GM21423 (cell line): ENCODE data around the gene PSMD14.
"Not testable (repeated sequence)": the region's sequence is repeated elsewhere in the genome, so short reads cannot be mapped to it uniquely, and the experiment has no call there.

ENCODE experiments used
- ATAC-seq: cut with Tn5 transposase; IDR thresholded peaks from one replicate; pipeline ENCODE4 v1.9.1; 2021; ENCODE audit warnings: mild to moderate bottlenecking, moderate library complexity; ENCODE audit not compliant: unreplicated experiment

PSMD14 gene

GRCh38 chr2:161335626-161336025, 27.4 kb downstream of the PSMD14 start:
- ATAC-seq, result no peak

GRCh38 chr2:161337247-161337646, 29.0 kb downstream of the PSMD14 start:
- ATAC-seq, result no peak

GRCh38 chr2:161339532-161339931, 31.3 kb downstream of the PSMD14 start:
- not testable (repeated sequence) for ATAC-seq

- ATAC-seq, result not testable (repeated sequence)
Observed at GRCh38 chr2:161340930-161341413, 32.7 kb downstream of the PSMD14 start.

GRCh38 chr2:161343235-161343634, 35.0 kb downstream of the PSMD14 start:
- ATAC-seq, result no peak

- no peak for ATAC-seq
Observed at GRCh38 chr2:161344692-161345091, 36.5 kb downstream of the PSMD14 start.

GRCh38 chr2:161351678-161352077, 43.5 kb downstream of the PSMD14 start:
- no peak for ATAC-seq

- no peak for ATAC-seq
Observed at GRCh38 chr2:161352719-161353118, 44.5 kb downstream of the PSMD14 start.

GRCh38 chr2:161353543-161353942, 45.3 kb downstream of the PSMD14 start:
- ATAC-seq, result no peak

GRCh38 chr2:161354106-161354505, 45.9 kb downstream of the PSMD14 start:
- ATAC-seq, result no peak

GRCh38 chr2:161355106-161355505, 46.9 kb downstream of the PSMD14 start:
- no peak for ATAC-seq

- no peak for ATAC-seq
Observed at GRCh38 chr2:161355983-161356382, 47.8 kb downstream of the PSMD14 start.

GRCh38 chr2:161357097-161357496, 48.9 kb downstream of the PSMD14 start:
- ATAC-seq, result no peak

GRCh38 chr2:161358838-161359237, 50.6 kb downstream of the PSMD14 start:
- ATAC-seq, result no peak

- ATAC-seq, result not testable (repeated sequence)
Observed at GRCh38 chr2:161360095-161360654, 52.0 kb downstream of the PSMD14 start.

GRCh38 chr2:161362568-161363166, 54.4 kb downstream of the PSMD14 start:
- ATAC-seq, result no peak

GRCh38 chr2:161367675-161368074, 59.5 kb downstream of the PSMD14 start:
- no peak for ATAC-seq

- ATAC-seq, result no peak
Observed at GRCh38 chr2:161369311-161369710, 61.1 kb downstream of the PSMD14 start.

GRCh38 chr2:161370981-161371380, 62.8 kb downstream of the PSMD14 start:
- no peak for ATAC-seq

- no peak for ATAC-seq
Observed at GRCh38 chr2:161371869-161372268, 63.6 kb downstream of the PSMD14 start.

- ATAC-seq, result no peak
Observed at GRCh38 chr2:161373942-161374341, 65.7 kb downstream of the PSMD14 start.

GRCh38 chr2:161374446-161374845, 66.2 kb downstream of the PSMD14 start:
- no peak for ATAC-seq

GRCh38 chr2:161379740-161380139, 71.5 kb downstream of the PSMD14 start:
- no peak for ATAC-seq
